Measurements from ENCODE around the gene CTPS2.

CTPS2 gene

DNA sequence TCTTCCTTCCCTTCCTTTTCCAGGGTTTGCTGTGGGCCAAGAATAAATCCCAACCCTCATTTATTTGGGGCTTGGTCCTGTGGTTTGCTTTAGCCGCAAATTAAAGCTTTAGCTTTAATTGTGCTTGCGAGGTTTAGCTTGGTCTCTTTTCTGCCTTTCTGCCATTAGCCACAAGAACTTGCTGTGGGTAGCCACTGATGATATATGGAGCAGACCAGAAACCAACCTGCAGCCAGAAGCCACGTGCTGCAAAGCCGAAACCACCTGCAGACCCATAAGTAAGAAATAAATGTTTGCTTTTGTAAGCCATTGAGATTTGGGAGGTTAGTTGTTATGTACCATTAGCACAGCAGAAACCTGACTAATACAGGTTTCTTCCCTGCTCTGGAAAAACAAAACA is 152.3 kb downstream of the CTPS2 start:
- Histone ChIP-seq H3K27me3 (replicated peaks; ENCODE audit: control insufficient read depth, insufficient read depth, low read length) (no peaks in the 10 kb centered on the region), H3K4me3 (replicated peaks; ENCODE audit: low read depth, low read length) (no peak overlapping the region), H3K36me3 (ENCODE audit: control insufficient read depth, insufficient read depth, low read length) (no peaks in the 10 kb centered on the region)
- DNase-seq (ENCODE audit: extremely low read depth, insufficient read length), result no peak
- TF ChIP-seq, protein P1, sequence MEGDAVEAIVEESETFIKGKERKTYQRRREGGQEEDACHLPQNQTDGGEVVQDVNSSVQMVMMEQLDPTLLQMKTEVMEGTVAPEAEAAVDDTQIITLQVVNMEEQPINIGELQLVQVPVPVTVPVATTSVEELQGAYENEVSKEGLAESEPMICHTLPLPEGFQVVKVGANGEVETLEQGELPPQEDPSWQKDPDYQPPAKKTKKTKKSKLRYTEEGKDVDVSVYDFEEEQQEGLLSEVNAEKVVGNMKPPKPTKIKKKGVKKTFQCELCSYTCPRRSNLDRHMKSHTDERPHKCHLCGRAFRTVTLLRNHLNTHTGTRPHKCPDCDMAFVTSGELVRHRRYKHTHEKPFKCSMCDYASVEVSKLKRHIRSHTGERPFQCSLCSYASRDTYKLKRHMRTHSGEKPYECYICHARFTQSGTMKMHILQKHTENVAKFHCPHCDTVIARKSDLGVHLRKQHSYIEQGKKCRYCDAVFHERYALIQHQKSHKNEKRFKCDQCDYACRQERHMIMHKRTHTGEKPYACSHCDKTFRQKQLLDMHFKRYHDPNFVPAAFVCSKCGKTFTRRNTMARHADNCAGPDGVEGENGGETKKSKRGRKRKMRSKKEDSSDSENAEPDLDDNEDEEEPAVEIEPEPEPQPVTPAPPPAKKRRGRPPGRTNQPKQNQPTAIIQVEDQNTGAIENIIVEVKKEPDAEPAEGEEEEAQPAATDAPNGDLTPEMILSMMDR (IDR thresholded peaks at IDR 0.05; ENCODE audit: insufficient read depth, low read length, poor library complexity, severe bottlenecking), result no peak

- H3K36me3 ChIP-seq (ENCODE audit: control insufficient read depth, insufficient read depth, low read length), result no peaks in the 10 kb centered on the region
- H3K4me3 ChIP-seq (replicated peaks; ENCODE audit: low read depth, low read length), result no peak overlapping the region
- TF ChIP-seq, protein P1 (IDR thresholded peaks at IDR 0.05; ENCODE audit: insufficient read depth, low read length, poor library complexity, severe bottlenecking), result no peak
- H3K27me3 ChIP-seq (replicated peaks; ENCODE audit: control insufficient read depth, insufficient read depth, low read length), result no peaks in the 10 kb centered on the region
- DNase-seq (ENCODE audit: extremely low read depth, insufficient read length), result no peak
Measured at GRCh38 chrX:16559206-16559619, 153.3 kb downstream of the CTPS2 start.

GRCh38 chrX:16558489-16558888 is 154.0 kb downstream of the CTPS2 start:
- no peak for DNase-seq (ENCODE audit: extremely low read depth, insufficient read length)
- TF ChIP-seq, protein P1 (IDR thresholded peaks at IDR 0.05; ENCODE audit: insufficient read depth, low read length, poor library complexity, severe bottlenecking), result no peak
- no peak overlapping the region for H3K4me3 ChIP-seq (replicated peaks; ENCODE audit: low read depth, low read length)
- no peaks in the 10 kb centered on the region for H3K36me3 ChIP-seq (ENCODE audit: control insufficient read depth, insufficient read depth, low read length)
- no peaks in the 10 kb centered on the region for H3K27me3 ChIP-seq (replicated peaks; ENCODE audit: control insufficient read depth, insufficient read depth, low read length)

DNA sequence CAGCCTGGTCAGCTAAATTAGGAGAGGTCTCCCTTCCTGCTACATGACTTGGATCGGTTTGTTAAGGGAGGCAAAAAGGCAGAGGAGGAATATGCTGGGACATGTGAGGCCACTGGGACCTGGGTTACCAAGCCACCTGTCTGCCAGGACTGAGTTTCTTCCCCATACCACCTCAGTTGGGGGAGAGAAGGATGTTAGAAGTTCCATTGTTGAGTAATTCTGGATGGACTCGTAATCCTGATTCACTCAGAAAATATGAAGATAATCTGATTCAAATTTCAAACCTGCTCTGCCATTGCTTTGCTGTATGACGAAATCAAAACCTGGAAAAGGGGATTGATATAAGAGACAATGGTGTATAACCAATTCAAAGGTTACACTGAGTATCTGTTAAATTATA is 159.9 kb downstream of the CTPS2 start:
- Histone ChIP-seq H3K27me3 (replicated peaks; ENCODE audit: control insufficient read depth, insufficient read depth, low read length) (no peaks in the 10 kb centered on the region), H3K36me3 (ENCODE audit: control insufficient read depth, insufficient read depth, low read length) (no peaks in the 10 kb centered on the region), H3K4me3 (replicated peaks; ENCODE audit: low read depth, low read length) (no peak overlapping the region)
- TF ChIP-seq, protein P1 (IDR thresholded peaks at IDR 0.05; ENCODE audit: insufficient read depth, low read length, poor library complexity, severe bottlenecking), result no peak
- no peak for DNase-seq (ENCODE audit: extremely low read depth, insufficient read length)

- TF ChIP-seq, protein P1 (IDR thresholded peaks at IDR 0.05; ENCODE audit: insufficient read depth, low read length, poor library complexity, severe bottlenecking), result no peak
- Histone ChIP-seq H3K27me3 (replicated peaks; ENCODE audit: control insufficient read depth, insufficient read depth, low read length) (no peaks in the 10 kb centered on the region), H3K36me3 (ENCODE audit: control insufficient read depth, insufficient read depth, low read length) (no peaks in the 10 kb centered on the region), H3K4me3 (replicated peaks; ENCODE audit: low read depth, low read length) (no peak overlapping the region)
- DNase-seq (ENCODE audit: extremely low read depth, insufficient read length), result no peak
Measured at GRCh38 chrX:16547644-16548043, 164.8 kb downstream of the CTPS2 start.

- Histone ChIP-seq H3K4me3 (replicated peaks; ENCODE audit: low read depth, low read length) (no peak overlapping the region), H3K27me3 (replicated peaks; ENCODE audit: control insufficient read depth, insufficient read depth, low read length) (no peaks in the 10 kb centered on the region), H3K36me3 (ENCODE audit: control insufficient read depth, insufficient read depth, low read length) (no peaks in the 10 kb centered on the region)
- TF ChIP-seq, protein P1 (IDR thresholded peaks at IDR 0.05; ENCODE audit: insufficient read depth, low read length, poor library complexity, severe bottlenecking), result no peak
- DNase-seq (ENCODE audit: extremely low read depth, insufficient read length), result no peak
Measured at GRCh38 chrX:16544969-16545368, 167.5 kb downstream of the CTPS2 start.

Measured in GM06990 (cell line).